ENCODE results near the gene DYNC1I1.

Gene DYNC1I1

DNA sequence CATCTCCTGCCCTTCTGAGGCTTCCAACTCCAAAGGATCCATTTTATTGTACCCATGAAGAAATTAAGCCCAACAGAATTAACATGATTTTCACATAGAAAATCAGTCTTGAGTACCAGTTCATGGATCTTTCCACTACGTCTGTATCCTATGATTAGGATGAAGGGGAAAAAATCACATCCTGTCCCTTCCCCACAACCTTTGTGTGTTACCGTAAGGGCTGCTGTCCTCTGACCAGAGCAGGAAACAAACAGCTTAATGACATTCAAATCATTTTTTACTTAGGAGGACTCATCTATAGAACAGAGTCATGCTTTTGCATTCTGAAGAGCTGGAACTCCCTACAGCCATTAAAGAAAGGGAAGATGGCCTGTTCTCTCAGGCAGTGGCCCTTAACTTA is 241.5 kb downstream of the DYNC1I1 start:
- TF ChIP-seq, protein P1, sequence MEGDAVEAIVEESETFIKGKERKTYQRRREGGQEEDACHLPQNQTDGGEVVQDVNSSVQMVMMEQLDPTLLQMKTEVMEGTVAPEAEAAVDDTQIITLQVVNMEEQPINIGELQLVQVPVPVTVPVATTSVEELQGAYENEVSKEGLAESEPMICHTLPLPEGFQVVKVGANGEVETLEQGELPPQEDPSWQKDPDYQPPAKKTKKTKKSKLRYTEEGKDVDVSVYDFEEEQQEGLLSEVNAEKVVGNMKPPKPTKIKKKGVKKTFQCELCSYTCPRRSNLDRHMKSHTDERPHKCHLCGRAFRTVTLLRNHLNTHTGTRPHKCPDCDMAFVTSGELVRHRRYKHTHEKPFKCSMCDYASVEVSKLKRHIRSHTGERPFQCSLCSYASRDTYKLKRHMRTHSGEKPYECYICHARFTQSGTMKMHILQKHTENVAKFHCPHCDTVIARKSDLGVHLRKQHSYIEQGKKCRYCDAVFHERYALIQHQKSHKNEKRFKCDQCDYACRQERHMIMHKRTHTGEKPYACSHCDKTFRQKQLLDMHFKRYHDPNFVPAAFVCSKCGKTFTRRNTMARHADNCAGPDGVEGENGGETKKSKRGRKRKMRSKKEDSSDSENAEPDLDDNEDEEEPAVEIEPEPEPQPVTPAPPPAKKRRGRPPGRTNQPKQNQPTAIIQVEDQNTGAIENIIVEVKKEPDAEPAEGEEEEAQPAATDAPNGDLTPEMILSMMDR (IDR thresholded peaks at IDR 0.05; ENCODE audit: extremely low read depth, missing control alignments), result no peak
- no peak for DNase-seq (ENCODE audit: low spot score)

DNA sequence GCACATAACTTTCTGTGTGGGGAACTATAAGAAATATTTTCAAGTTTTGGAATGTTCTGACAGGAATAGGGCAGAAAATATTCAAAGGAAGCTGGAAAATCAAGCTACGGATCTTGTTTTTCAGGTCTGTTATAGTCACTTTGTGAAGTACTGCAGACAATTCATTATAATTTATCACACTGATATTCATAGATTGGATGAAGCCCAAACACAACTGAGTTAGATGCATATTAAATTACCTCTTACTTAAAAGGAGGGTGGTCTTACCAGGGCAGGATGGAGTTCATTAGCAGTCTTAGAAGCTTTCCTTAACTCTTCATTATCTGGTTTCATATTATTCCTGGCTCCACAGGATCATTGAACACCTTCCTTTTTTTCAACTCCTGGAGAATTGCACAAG is 242.3 kb downstream of the DYNC1I1 start:
- TF ChIP-seq, protein P1 (IDR thresholded peaks at IDR 0.05; ENCODE audit: extremely low read depth, missing control alignments), result no peak
- no peak for DNase-seq (ENCODE audit: low spot score)

DNA sequence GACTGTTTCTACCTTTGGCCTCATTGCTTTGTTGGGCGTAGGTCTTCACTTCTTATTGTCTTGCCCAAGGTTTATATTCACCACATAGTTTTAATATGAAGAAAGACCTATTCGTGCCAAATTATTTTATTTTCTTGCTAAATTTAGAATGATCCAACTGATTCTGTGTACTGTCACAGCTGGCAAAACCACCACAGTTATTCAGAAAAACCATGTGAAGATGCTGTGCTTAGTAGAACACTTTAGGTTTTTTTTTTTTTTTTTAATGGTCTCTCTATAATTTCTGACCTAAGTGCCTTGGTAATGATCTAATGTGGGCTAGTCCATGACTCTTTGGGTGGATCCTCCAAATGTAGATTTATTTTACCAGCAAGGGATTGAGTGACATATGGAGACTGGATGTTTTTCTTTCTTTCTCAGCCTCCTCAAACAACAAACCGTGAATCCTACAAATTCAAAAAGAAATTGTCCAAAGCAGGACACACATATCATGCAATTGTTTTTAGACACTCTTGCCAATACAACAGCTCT is 243.8 kb downstream of the DYNC1I1 start:
- DNase-seq (ENCODE audit: low spot score), result no peak
- TF ChIP-seq, protein P1 (IDR thresholded peaks at IDR 0.05; ENCODE audit: extremely low read depth, missing control alignments), result no peak

DNA sequence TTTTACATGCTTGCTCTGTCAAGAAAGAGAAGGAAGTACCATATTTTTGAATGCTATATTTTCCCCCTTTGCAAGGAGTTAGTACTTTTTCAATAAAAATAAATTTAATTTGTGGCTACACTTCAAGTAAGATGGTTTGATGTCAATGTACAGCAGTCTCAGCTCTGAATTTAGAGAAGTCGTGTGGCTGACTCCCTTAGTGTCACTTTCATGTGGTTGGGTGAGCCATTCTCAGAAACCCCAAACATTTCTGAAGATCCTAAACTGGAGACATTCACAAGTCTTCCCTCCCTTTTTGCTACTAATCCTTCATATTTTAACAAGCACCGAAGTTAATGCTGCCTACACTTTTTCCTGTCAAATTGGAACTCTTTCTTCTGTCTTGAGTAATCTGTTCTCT is 244.4 kb downstream of the DYNC1I1 start:
- TF ChIP-seq, protein P1 (IDR thresholded peaks at IDR 0.05; ENCODE audit: extremely low read depth, missing control alignments), result no peak
- DNase-seq (ENCODE audit: low spot score), result no peak

DNA sequence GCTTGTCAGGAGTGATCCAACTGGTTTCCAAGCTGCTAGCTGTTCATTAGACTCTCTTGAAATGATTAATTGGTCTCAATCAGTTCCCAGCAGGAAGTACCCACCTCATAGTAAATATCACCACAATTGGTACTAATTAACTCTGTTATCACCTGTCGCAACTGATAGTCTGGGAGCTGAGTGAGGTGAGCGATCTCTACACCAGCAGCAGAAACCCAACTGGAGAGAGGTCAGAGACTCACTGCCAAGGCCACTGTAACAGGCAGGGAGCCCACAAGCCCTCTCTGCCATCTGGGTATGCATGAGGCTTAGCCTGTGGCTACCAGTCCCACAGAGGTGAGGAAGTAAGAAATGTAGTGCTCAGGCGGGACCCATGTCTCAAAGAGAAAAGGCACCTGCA is 245.5 kb downstream of the DYNC1I1 start:
- TF ChIP-seq, protein P1 (IDR thresholded peaks at IDR 0.05; ENCODE audit: extremely low read depth, missing control alignments), result no peak
- no peak for DNase-seq (ENCODE audit: low spot score)

DNA sequence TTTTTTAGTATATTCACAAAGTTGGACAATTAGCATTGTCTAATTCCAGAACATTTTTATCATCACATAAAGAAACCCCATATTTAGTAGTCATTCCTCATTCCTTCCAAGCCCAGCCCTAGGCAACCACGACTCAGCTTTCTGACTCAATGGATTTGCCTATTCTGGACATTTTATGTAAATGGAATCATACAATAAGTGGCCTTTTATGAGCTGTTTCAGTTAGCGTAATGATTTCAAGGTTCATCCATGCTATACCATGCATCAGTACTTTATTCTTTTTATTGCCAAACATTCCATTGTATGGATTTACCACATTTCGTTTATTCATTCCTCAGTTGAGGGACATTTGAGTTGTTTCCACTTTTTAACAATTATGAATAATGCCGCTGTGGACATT is 249.2 kb downstream of the DYNC1I1 start:
- TF ChIP-seq, protein P1 (IDR thresholded peaks at IDR 0.05; ENCODE audit: extremely low read depth, missing control alignments), result no peak
- no peak for DNase-seq (ENCODE audit: low spot score)

DNA sequence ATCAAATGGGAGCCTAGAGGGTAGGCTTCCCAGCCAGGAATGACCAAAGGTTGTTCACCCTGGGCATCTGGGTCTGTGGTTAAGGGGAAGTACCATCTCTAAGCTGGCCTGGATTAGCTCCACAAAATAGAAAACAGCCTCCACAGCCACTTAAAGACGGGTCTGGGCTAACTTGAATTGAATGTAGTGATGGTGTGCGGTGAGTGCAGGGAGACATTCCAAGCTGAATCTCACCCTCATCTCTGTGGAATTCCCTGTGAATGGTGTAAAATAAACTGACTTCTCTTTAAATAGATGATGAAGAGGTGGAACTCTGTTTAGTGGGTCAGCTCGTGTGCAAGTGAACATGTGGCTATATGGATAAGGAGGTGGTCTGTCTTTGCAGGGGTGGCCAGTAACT is 251.0 kb downstream of the DYNC1I1 start:
- no peak for DNase-seq (ENCODE audit: low spot score)
- TF ChIP-seq, protein P1 (IDR thresholded peaks at IDR 0.05; ENCODE audit: extremely low read depth, missing control alignments), result no peak
